Parathyroid adenoma (tissue), 2 donors: Measurements from ENCODE around the gene CEP57L1.

Experiments
- H2AFZ ChIP-seq: fragments of 300-600 bp; sonication (generic); one replicate; pipeline ENCODE4 v1.7.0; 2017; ENCODE audit warnings: antibody characterized with exemption, mild to moderate bottlenecking
- H3K27ac ChIP-seq: fragments of 300-600 bp; sonication (generic); one replicate; pipeline ENCODE4 v1.7.0; 2017
- H3K27me3 ChIP-seq: fragments of 300-600 bp; sonication (generic); one replicate; pipeline ENCODE4 v1.7.0; 2017; ENCODE audit warnings: low read length; ENCODE audit not compliant: control insufficient read depth, insufficient read depth
- H3K36me3 ChIP-seq: fragments of 300-600 bp; sonication (generic); one replicate; pipeline ENCODE4 v1.7.0; 2017; ENCODE audit warnings: low read length; ENCODE audit not compliant: control insufficient read depth, insufficient read depth
- H3K4me1 ChIP-seq: fragments of 300-600 bp; sonication (generic); one replicate; pipeline ENCODE4 v1.7.0; 2017; ENCODE audit warnings: control low read depth
- H3K4me2 ChIP-seq: fragments of 300-600 bp; sonication (generic); one replicate; pipeline ENCODE4 v1.7.0; 2017; ENCODE audit warnings: low read length
- H3K4me3 ChIP-seq: fragments of 300-600 bp; sonication (generic); one replicate; pipeline ENCODE4 v1.7.0; 2017; ENCODE audit warnings: low read depth, low read length
- H3K79me2 ChIP-seq: fragments of 300-600 bp; sonication (generic); one replicate; pipeline ENCODE4 v1.7.0; 2017; ENCODE audit warnings: control low read depth
- H3K9ac ChIP-seq: fragments of 300-600 bp; sonication (generic); one replicate; pipeline ENCODE4 v1.7.0; 2017; ENCODE audit warnings: mild to moderate bottlenecking
- H3K9me3 ChIP-seq: fragments of 300-600 bp; sonication (generic); one replicate; pipeline ENCODE4 v1.7.0; 2017; ENCODE audit warnings: low read length; ENCODE audit not compliant: control insufficient read depth
- CTCF ChIP-seq: fragments of 300-600 bp; sonication (generic); IDR thresholded peaks from one replicate; pipeline ENCODE4 v1.7.0; 2017; ENCODE audit warnings: antibody characterized with exemption, mild to moderate bottlenecking
- donor health status: primary hyperparathyroidism.

Gene CEP57L1

GRCh38 chr6:109050447-109051102 is 44.7 kb upstream of the CEP57L1 start:
- Histone ChIP-seq H3K27ac (no peak overlapping the region), H3K36me3 (no peaks in the 10 kb centered on the region), H3K4me3 (no peak overlapping the region), H3K27me3 (no peaks in the 10 kb centered on the region), H3K4me1 (peaks cover 18% of the 10 kb centered on the region), H3K9me3 (no peaks in the 10 kb centered on the region), H3K79me2 (peaks cover 36% of the 10 kb centered on the region), H3K4me2 (no peak overlapping the region), H3K9ac (no peak overlapping the region), H2AFZ (peak overlapping the region; percentile 28)
- TF ChIP-seq CTCF: no peak

GRCh38 chr6:109051301-109052017 is 43.8 kb upstream of the CEP57L1 start:
- TF ChIP-seq CTCF: no peak
- peak overlapping the region; percentile 30 for H3K27ac ChIP-seq

GRCh38 chr6:109052018-109052651 is 43.2 kb upstream of the CEP57L1 start:
- TF ChIP-seq CTCF: no peak
- H3K27me3 ChIP-seq: no peaks in the 10 kb centered on the region

More at GRCh38 chr6:109051301-109052017, 43.8 kb upstream of the CEP57L1 start:
- no peak overlapping the region for H3K9ac ChIP-seq
- no peaks in the 10 kb centered on the region for H3K27me3 ChIP-seq
- H3K4me1 ChIP-seq: peaks cover 18% of the 10 kb centered on the region
- H3K36me3 ChIP-seq: no peaks in the 10 kb centered on the region
- peaks cover 42% of the 10 kb centered on the region for H3K79me2 ChIP-seq
- no peaks in the 10 kb centered on the region for H3K9me3 ChIP-seq
- H3K4me2 ChIP-seq: peak overlapping the region; percentile 21
- peak overlapping the region; percentile 18 for H2AFZ ChIP-seq
- no peak overlapping the region for H3K4me3 ChIP-seq

GRCh38 chr6:109052852-109053251 is 42.5 kb upstream of the CEP57L1 start:
- no peak overlapping the region for H3K4me2 ChIP-seq
- H3K27ac ChIP-seq: no peak overlapping the region
- no peak for TF ChIP-seq CTCF
- no peaks in the 10 kb centered on the region for H3K36me3 ChIP-seq
- H3K4me1 ChIP-seq: peaks cover 18% of the 10 kb centered on the region
- no peak overlapping the region for H3K9ac ChIP-seq
- H3K79me2 ChIP-seq: peaks cover 53% of the 10 kb centered on the region
- no peak overlapping the region for H3K4me3 ChIP-seq
- no peak overlapping the region for H2AFZ ChIP-seq
- H3K9me3 ChIP-seq: no peaks in the 10 kb centered on the region
- H3K27me3 ChIP-seq: no peaks in the 10 kb centered on the region

More at GRCh38 chr6:109052018-109052651, 43.2 kb upstream of the CEP57L1 start:
- Histone ChIP-seq H3K9ac (no peak overlapping the region), H3K9me3 (no peaks in the 10 kb centered on the region), H3K36me3 (no peaks in the 10 kb centered on the region), H3K4me2 (peak overlapping the region; percentile 21), H3K27ac (peak overlapping the region; percentile 30), H3K4me1 (peaks cover 18% of the 10 kb centered on the region), H3K79me2 (peaks cover 48% of the 10 kb centered on the region), H3K4me3 (no peak overlapping the region), H2AFZ (peak overlapping the region; percentile 18)
